Vagina (tissue), 2 donors: ENCODE results near the gene CLEC5A. TPM values are rescaled to one million over a fixed set of nuclear protein-coding genes. Genes with fewer than 3 reads are reported as not detected.
"Not testable (repeated sequence)": the region's sequence is repeated elsewhere in the genome, so short reads cannot be mapped to it uniquely, and the experiment has no call there.

ENCODE experiments used
- DNase-seq, 2 donors: peaks; one replicate each; pipeline ENCODE4 v3.0.0-alpha.2; 2017; ENCODE audit errors: extremely low spot score in 2 of 2
- H3K27ac ChIP-seq: fragments of 200-600 bp; sonication (generic); one replicate; pipeline ENCODE4 v1.5.1; 2019
- H3K27me3 ChIP-seq: fragments of 200-600 bp; sonication (generic); one replicate; pipeline ENCODE4 v1.5.1; 2019
- H3K36me3 ChIP-seq, 2 donors: fragments of 200-600 bp; sonication (generic); one replicate each; pipeline ENCODE4 v1.5.1; 2017 to 2019
- H3K4me1 ChIP-seq: fragments of 200-600 bp; sonication (generic); one replicate; pipeline ENCODE4 v1.5.1; 2019
- H3K4me3 ChIP-seq, 2 donors: fragments of 200-600 bp; sonication (generic); 1 replicate in 1 of 2; 2 replicates in 1 of 2; pipeline ENCODE4 v1.5.1; 2016 to 2019
- H3K9me3 ChIP-seq: fragments of 200-600 bp; sonication (generic); one replicate; pipeline ENCODE4 v1.5.1; 2019
- POLR2A ChIP-seq, 2 donors: fragments of 450-650 bp; IDR thresholded peaks; one replicate each; pipeline ENCODE4 v1.6.1; 2017; ENCODE audit warnings: antibody characterized with exemption in 2 of 2, mild to moderate bottlenecking in 2 of 2, moderate library complexity in 2 of 2
- POLR2AphosphoS5 ChIP-seq, 2 donors: sonication (generic); formaldehyde crosslinking; IDR thresholded peaks; one replicate each; pipeline ENCODE4 v1.9.0; 2017; ENCODE audit warnings: antibody characterized with exemption in 2 of 2, mild to moderate bottlenecking in 2 of 2, low read depth in 1 of 2; ENCODE audit not compliant: insufficient read depth in 1 of 2
- intact Hi-C: fragments of 100-400 bp; cut with DNase I; formaldehyde crosslinking; loops from one replicate; pipeline ENCODE4 v1.15.1; 2023
- total RNA-seq: library from RNA; depleted of rRNA; stranded (reverse); fragments of >200 nt; gene quantifications from one replicate; pipeline ENCODE4 v1.2.3, GENCODE V29; 2016
- TF ChIP-seq, protein P1 (sequence below), 3 experiments: fragments of 450-650 bp in 2 of 3; fragments of 200-600 bp in 1 of 3; sonication (generic) in 1 of 3; IDR thresholded peaks; one replicate each; pipeline ENCODE4 v1.5.1; 2017 to 2019; ENCODE audit warnings: antibody characterized with exemption in 3 of 3, mild to moderate bottlenecking in 2 of 3, moderate library complexity in 2 of 3

Gene CLEC5A
- total RNA-seq, 1 donor from 2014 or later, result 0.49 TPM

DNA sequence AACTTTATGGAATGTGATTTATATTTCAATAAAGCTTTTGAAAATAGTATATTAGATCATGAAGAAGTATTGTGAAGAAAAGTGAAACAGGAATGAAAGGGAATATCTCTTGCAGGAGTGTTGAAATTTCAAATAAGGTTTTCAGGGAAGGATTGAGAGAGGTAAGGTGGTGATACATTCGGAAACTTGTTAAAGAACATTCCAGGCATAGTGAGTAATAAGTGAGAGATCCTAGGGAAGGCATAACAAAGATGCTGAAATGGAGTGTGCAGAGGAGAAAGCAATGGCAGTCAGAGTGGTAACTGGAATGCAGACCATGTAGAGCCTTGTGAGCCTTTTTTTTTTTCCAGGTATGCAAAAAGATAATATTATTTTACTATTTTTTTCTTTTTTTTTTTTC is 26.5 kb downstream of the CLEC5A start:
- no peaks in the 10 kb centered on the region for H3K4me1 ChIP-seq
- H3K4me3 ChIP-seq, result no peak overlapping the region
- no peaks in the 10 kb centered on the region for H3K27me3 ChIP-seq
- no peaks in the 10 kb centered on the region for H3K9me3 ChIP-seq
- TF ChIP-seq POLR2AphosphoS5 (IDR thresholded peaks at IDR 0.05; ENCODE audit: insufficient read depth in 1 of 2, low read depth in 1 of 2), result no peak
- TF ChIP-seq POLR2A (IDR thresholded peaks at IDR 0.05), result no peak
- TF ChIP-seq, protein P1, sequence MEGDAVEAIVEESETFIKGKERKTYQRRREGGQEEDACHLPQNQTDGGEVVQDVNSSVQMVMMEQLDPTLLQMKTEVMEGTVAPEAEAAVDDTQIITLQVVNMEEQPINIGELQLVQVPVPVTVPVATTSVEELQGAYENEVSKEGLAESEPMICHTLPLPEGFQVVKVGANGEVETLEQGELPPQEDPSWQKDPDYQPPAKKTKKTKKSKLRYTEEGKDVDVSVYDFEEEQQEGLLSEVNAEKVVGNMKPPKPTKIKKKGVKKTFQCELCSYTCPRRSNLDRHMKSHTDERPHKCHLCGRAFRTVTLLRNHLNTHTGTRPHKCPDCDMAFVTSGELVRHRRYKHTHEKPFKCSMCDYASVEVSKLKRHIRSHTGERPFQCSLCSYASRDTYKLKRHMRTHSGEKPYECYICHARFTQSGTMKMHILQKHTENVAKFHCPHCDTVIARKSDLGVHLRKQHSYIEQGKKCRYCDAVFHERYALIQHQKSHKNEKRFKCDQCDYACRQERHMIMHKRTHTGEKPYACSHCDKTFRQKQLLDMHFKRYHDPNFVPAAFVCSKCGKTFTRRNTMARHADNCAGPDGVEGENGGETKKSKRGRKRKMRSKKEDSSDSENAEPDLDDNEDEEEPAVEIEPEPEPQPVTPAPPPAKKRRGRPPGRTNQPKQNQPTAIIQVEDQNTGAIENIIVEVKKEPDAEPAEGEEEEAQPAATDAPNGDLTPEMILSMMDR (IDR thresholded peaks at IDR 0.05), result no peak
- no peak for DNase-seq
- no peaks in the 10 kb centered on the region for H3K36me3 ChIP-seq
- no peak overlapping the region for H3K27ac ChIP-seq
- intact Hi-C loops, result no loop called here

DNA sequence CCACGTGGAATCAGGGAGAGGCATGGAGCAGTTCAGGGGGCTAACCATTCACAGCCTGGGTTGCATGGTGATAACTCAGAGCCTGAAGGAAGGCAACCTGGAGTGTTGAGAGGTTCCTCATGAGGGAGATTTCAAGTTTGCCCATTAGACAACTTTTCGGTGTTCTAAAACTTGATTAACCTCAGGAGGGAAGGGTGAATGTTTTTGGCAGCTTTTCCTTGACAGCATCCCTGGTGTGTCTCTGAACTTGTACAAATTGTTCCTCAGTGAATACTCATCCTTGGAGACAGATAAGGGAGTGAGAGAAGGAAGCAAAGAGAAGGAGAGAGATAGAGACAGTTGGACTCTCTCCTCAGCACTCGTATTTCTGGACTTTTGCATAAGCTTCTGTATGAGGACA is 30.7 kb downstream of the CLEC5A start, which contains the start of gene OR9A4:
Gene OR9A4, plus strand, starts transcription at position 301 of the 400 bp plus-strand sequence. CDS start 2,477 bp downstream, outside the sequence.
- Histone ChIP-seq H3K4me3 (no peak within 1 kb of the TSS), H3K4me1 (no peaks in the 10 kb centered on the region), H3K27ac (no peak within 1 kb of the TSS), H3K9me3 (no peaks in the 10 kb centered on the region), H3K36me3 (no peaks in the 10 kb centered on the region), H3K27me3 (no peaks in the 10 kb centered on the region)
- no peak for DNase-seq
- no peak for TF ChIP-seq POLR2AphosphoS5 (IDR thresholded peaks at IDR 0.05; ENCODE audit: insufficient read depth in 1 of 2, low read depth in 1 of 2)
- intact Hi-C loops, result no loop called here

DNA sequence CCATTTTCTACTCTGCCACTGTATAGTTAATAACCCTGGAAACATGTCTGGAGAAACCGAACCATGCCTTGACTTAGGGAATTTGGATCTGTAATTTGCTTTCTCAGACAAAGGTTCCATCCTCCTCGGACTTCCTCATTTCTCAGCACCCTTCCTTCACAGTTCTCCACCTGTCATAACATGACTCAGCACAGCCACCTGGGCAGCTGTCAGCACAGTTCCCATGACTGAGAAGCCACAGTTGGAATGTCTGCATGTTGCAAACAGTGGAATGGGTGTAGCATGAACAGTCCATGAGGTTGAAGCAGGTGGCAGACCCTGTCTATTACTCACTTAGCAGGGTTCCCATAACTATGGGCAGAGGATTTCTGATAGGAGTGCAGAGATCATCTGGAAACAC is 31.2 kb downstream of the CLEC5A start:
- no peak overlapping the region for H3K27ac ChIP-seq
- no peaks in the 10 kb centered on the region for H3K27me3 ChIP-seq
- intact Hi-C loops, result no loop called here
- no peaks in the 10 kb centered on the region for H3K9me3 ChIP-seq
- H3K4me3 ChIP-seq, result no peak overlapping the region
- DNase-seq, result no peak
- TF ChIP-seq POLR2AphosphoS5 (IDR thresholded peaks at IDR 0.05; ENCODE audit: insufficient read depth in 1 of 2, low read depth in 1 of 2) (no peak), POLR2A (IDR thresholded peaks at IDR 0.05) (no peak)
- TF ChIP-seq, protein P1 (IDR thresholded peaks at IDR 0.05), result no peak
- H3K36me3 ChIP-seq, result no peaks in the 10 kb centered on the region
- H3K4me1 ChIP-seq, result no peaks in the 10 kb centered on the region

DNA sequence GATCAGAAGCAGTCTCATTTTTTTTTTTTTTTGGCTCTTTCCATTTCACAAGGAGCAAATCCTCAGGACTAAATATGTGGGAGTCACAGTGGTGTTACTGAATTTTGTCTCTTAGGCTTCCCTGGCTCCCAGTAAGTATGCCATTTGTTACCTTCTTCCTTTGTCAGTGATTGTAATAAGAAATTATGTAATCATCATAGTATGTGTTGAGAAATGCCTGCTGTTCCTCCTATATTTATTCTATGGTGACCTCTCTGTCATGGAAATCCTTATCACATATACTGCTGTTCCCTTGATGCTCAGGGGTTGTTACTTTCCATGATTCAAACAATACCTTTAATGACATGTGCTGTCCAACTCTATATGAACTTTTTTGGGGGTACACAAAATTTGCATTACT is 35.4 kb downstream of the CLEC5A start:
- H3K27ac ChIP-seq, result no peak overlapping the region
- DNase-seq, result no peak
- H3K4me1 ChIP-seq, result no peaks in the 10 kb centered on the region
- no peaks in the 10 kb centered on the region for H3K36me3 ChIP-seq
- no peak overlapping the region for H3K4me3 ChIP-seq
- intact Hi-C loops, result no loop called here
- H3K9me3 ChIP-seq, result no peaks in the 10 kb centered on the region
- no peak for TF ChIP-seq POLR2AphosphoS5 (IDR thresholded peaks at IDR 0.05; ENCODE audit: insufficient read depth in 1 of 2, low read depth in 1 of 2)
- TF ChIP-seq POLR2A (IDR thresholded peaks at IDR 0.05), result no peak
- TF ChIP-seq, protein P1 (IDR thresholded peaks at IDR 0.05), result no peak
- H3K27me3 ChIP-seq, result no peaks in the 10 kb centered on the region

DNA sequence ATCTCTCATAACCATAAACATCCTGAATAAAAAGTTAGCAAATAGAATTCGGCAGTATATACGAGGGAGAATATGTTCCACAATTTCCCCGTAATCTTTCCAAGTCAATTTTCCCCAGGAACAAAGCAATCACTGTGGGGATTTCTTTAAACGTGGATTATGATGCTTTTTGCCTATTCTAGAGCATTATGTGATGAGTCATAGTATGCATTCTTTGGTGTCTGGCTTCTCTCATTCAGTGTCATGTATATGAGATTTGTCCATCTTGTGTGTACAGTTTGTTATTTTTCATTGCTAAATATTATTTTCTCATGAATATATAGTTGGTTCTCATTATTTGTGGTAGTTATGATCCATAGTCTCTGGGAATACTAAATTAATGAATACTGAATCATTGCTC is 40.5 kb downstream of the CLEC5A start:
- no peak for DNase-seq
- Histone ChIP-seq H3K27ac (no peak overlapping the region), H3K9me3 (no peaks in the 10 kb centered on the region), H3K4me3 (no peak overlapping the region), H3K4me1 (no peaks in the 10 kb centered on the region), H3K36me3 (no peaks in the 10 kb centered on the region), H3K27me3 (no peaks in the 10 kb centered on the region)
- TF ChIP-seq, protein P1 (IDR thresholded peaks at IDR 0.05), result no peak
- no peak for TF ChIP-seq POLR2AphosphoS5 (IDR thresholded peaks at IDR 0.05; ENCODE audit: insufficient read depth in 1 of 2, low read depth in 1 of 2)
- TF ChIP-seq POLR2A (IDR thresholded peaks at IDR 0.05), result no peak
- intact Hi-C loops, result no loop called here

DNA sequence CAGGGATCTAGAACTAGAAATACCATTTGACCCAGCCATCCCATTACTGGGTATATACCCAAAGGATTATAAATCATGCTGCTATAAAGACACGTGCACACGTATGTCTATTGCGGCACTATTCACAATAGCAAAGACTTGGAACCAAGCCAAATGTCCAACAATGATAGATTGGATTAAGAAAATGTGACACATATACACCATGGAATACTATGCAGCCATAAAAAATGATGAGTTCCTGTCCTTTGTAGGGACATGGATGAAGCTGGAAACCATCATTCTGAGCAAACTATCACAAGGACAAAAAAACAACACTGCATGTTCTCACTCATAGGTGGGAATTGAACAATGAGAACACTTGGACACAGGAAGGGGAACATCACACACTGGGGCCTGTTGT is 47.4 kb downstream of the CLEC5A start:
- H3K4me1 ChIP-seq, H3K27ac ChIP-seq, H3K36me3 ChIP-seq, H3K27me3 ChIP-seq, H3K4me3 ChIP-seq, intact Hi-C loops, DNase-seq, H3K9me3 ChIP-seq: not testable (repeated sequence)
